Parathyroid adenoma (tissue), 2 donors: Measurements from ENCODE around the gene LUZP4.

Experiments
- H2AFZ ChIP-seq: fragments of 300-600 bp; sonication (generic); one replicate; pipeline ENCODE4 v1.7.0; 2017; ENCODE audit warnings: antibody characterized with exemption, mild to moderate bottlenecking
- H3K27ac ChIP-seq: fragments of 300-600 bp; sonication (generic); one replicate; pipeline ENCODE4 v1.7.0; 2017
- H3K27me3 ChIP-seq: fragments of 300-600 bp; sonication (generic); one replicate; pipeline ENCODE4 v1.7.0; 2017; ENCODE audit warnings: low read length; ENCODE audit not compliant: control insufficient read depth, insufficient read depth
- H3K36me3 ChIP-seq: fragments of 300-600 bp; sonication (generic); one replicate; pipeline ENCODE4 v1.7.0; 2017; ENCODE audit warnings: low read length; ENCODE audit not compliant: control insufficient read depth, insufficient read depth
- H3K4me1 ChIP-seq: fragments of 300-600 bp; sonication (generic); one replicate; pipeline ENCODE4 v1.7.0; 2017; ENCODE audit warnings: control low read depth
- H3K4me2 ChIP-seq: fragments of 300-600 bp; sonication (generic); one replicate; pipeline ENCODE4 v1.7.0; 2017; ENCODE audit warnings: low read length
- H3K4me3 ChIP-seq: fragments of 300-600 bp; sonication (generic); one replicate; pipeline ENCODE4 v1.7.0; 2017; ENCODE audit warnings: low read depth, low read length
- H3K79me2 ChIP-seq: fragments of 300-600 bp; sonication (generic); one replicate; pipeline ENCODE4 v1.7.0; 2017; ENCODE audit warnings: control low read depth
- H3K9ac ChIP-seq: fragments of 300-600 bp; sonication (generic); one replicate; pipeline ENCODE4 v1.7.0; 2017; ENCODE audit warnings: mild to moderate bottlenecking
- H3K9me3 ChIP-seq: fragments of 300-600 bp; sonication (generic); one replicate; pipeline ENCODE4 v1.7.0; 2017; ENCODE audit warnings: low read length; ENCODE audit not compliant: control insufficient read depth
- CTCF ChIP-seq: fragments of 300-600 bp; sonication (generic); IDR thresholded peaks from one replicate; pipeline ENCODE4 v1.7.0; 2017; ENCODE audit warnings: antibody characterized with exemption, mild to moderate bottlenecking
- donor health status: primary hyperparathyroidism.

LUZP4 gene

DNA sequence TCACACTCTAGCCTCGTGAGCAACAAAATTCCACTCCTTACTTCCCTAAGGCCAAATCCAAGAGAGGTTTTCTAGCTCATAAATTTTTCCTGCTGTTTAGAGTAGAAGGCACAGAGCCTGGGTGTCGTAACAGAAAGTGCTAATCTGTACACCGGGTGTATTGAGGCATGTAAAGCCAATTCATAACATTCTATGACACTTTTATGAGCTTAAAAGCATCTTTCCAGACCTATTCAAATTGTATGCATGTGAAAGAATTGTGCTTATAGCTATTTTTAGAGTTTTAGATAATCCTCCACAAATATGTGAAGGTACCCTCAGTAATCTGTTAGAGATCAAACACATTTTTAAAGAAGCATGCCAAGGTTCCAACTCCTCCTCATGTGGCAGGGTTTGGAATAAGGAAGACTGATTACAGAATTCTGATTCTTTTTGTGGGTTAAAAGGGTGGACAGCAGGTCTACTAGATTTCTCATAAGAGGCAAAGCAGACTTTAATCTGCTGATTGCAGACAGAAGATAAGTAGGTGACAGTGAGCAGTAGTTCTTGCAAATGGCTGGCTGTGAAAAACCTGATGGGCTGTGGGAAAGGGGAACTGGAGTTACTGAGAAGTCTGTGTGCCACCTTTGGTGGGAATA is 30.2 kb upstream of the LUZP4 start:
- no peak overlapping the region for H2AFZ ChIP-seq
- no peak overlapping the region for H3K9ac ChIP-seq
- no peaks in the 10 kb centered on the region for H3K4me1 ChIP-seq
- no peaks in the 10 kb centered on the region for H3K79me2 ChIP-seq
- no peaks in the 10 kb centered on the region for H3K9me3 ChIP-seq
- H3K4me3 ChIP-seq: no peak overlapping the region
- no peak overlapping the region for H3K4me2 ChIP-seq
- H3K27me3 ChIP-seq: no peaks in the 10 kb centered on the region
- no peak for TF ChIP-seq CTCF
- no peak overlapping the region for H3K27ac ChIP-seq
- H3K36me3 ChIP-seq: no peaks in the 10 kb centered on the region

DNA sequence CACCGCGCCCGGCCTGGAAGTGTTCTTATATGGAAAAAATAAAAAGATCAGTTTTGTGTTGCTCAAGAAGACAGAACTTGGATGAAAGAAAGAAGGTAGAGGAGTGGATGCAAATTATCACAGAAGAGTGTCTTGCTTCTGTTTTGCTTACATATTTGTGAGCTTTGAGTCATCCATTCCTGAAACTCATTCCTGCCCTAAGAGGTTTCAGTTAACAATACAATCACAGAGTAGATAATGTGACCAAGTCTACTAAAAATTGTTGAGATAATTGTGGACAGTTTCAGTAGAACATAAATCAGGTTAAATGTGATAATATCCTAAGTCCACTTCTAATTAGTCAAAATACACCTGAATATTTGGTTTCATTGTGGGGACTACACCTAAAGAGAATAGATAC is 29.2 kb upstream of the LUZP4 start:
- TF ChIP-seq CTCF: no peak
- no peak overlapping the region for H2AFZ ChIP-seq

GRCh38 chrX:115261148-115261547 is 28.4 kb upstream of the LUZP4 start:
- H3K27ac ChIP-seq: no peak overlapping the region
- no peaks in the 10 kb centered on the region for H3K4me1 ChIP-seq
- no peaks in the 10 kb centered on the region for H3K27me3 ChIP-seq
- no peaks in the 10 kb centered on the region for H3K79me2 ChIP-seq
- TF ChIP-seq CTCF: no peak
- H2AFZ ChIP-seq: no peak overlapping the region
- H3K36me3 ChIP-seq: no peaks in the 10 kb centered on the region
- no peak overlapping the region for H3K4me3 ChIP-seq
- no peaks in the 10 kb centered on the region for H3K9me3 ChIP-seq
- H3K4me2 ChIP-seq: no peak overlapping the region
- no peak overlapping the region for H3K9ac ChIP-seq

More for the DNA sequence above, 29.2 kb upstream of the LUZP4 start:
- Histone ChIP-seq H3K4me1 (no peaks in the 10 kb centered on the region), H3K27me3 (no peaks in the 10 kb centered on the region), H3K9ac (no peak overlapping the region), H3K9me3 (no peaks in the 10 kb centered on the region), H3K27ac (no peak overlapping the region), H3K4me2 (no peak overlapping the region), H3K79me2 (no peaks in the 10 kb centered on the region), H3K4me3 (no peak overlapping the region), H3K36me3 (no peaks in the 10 kb centered on the region)

GRCh38 chrX:115264009-115264408 is 25.5 kb upstream of the LUZP4 start:
- no peaks in the 10 kb centered on the region for H3K79me2 ChIP-seq
- no peak overlapping the region for H3K27ac ChIP-seq
- H2AFZ ChIP-seq: no peak overlapping the region
- no peaks in the 10 kb centered on the region for H3K4me1 ChIP-seq
- H3K9ac ChIP-seq: no peak overlapping the region
- no peak for TF ChIP-seq CTCF
- no peaks in the 10 kb centered on the region for H3K9me3 ChIP-seq
- no peaks in the 10 kb centered on the region for H3K27me3 ChIP-seq
- H3K4me2 ChIP-seq: no peak overlapping the region
- no peaks in the 10 kb centered on the region for H3K36me3 ChIP-seq
- no peak overlapping the region for H3K4me3 ChIP-seq

DNA sequence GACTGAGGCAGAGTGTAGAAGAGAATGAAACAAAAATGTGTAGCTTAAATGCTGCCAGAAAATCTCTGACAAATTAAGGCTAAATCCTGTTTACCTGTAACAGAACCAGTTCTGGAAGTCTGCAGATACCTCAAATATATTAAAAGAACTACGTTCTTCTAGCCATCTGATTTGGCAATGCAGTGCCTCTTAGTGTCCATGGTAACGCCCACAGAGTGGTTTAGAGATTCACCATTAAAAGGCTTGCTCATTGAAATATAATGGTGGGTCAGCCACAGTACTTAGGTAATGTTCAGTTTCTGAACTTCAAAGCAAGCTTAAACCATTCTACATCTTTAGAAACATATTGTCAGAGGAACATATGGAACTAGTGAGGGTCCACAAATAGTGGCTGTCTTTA is 23.2 kb upstream of the LUZP4 start:
- H3K27me3 ChIP-seq: no peaks in the 10 kb centered on the region
- no peaks in the 10 kb centered on the region for H3K9me3 ChIP-seq
- no peaks in the 10 kb centered on the region for H3K4me1 ChIP-seq
- TF ChIP-seq CTCF: no peak
- H3K79me2 ChIP-seq: no peaks in the 10 kb centered on the region
- no peak overlapping the region for H3K4me3 ChIP-seq
- no peak overlapping the region for H3K27ac ChIP-seq
- H3K9ac ChIP-seq: no peak overlapping the region
- H2AFZ ChIP-seq: no peak overlapping the region
- H3K4me2 ChIP-seq: no peak overlapping the region
- no peaks in the 10 kb centered on the region for H3K36me3 ChIP-seq
